Measurements from ENCODE around the gene CCDC12. TPM values are rescaled to one million over a fixed set of nuclear protein-coding genes. Genes with fewer than 3 reads are reported as not detected.

Gene CCDC12
- total RNA-seq, 1 donor from 2014 or later: 17.9 TPM

DNA sequence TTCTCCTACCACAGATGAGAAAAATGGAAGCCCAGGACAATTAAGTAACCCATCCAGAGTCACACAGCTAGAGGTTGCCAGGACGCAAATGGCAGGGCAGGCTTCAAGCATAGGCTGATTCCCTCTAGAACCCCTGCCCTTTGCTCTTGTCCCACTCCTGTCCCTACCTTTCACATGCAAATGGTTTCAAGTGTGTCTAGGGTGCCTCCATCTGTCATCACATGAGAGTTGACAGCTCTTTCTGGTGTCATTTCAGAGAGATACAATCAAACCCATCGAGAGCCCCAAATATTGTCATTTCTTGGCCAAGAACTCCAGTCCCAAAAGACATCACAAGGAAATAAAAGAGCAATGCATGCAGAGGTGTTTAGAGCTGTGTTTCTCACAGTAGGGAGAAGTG is 23.7 kb downstream of the CCDC12 start:
- Histone ChIP-seq H3K4me2 (no peak overlapping the region), H3K9ac (no peak overlapping the region), H3K79me2 (ENCODE audit: low read depth) (peaks cover 98% of the 10 kb centered on the region), H3K27ac (no peak overlapping the region), H3K9me3 (ENCODE audit: low read depth) (no peaks in the 10 kb centered on the region), H3K36me3 (no peaks in the 10 kb centered on the region), H3K4me3 (no peak overlapping the region), H3F3A (ENCODE audit: low read depth) (no peaks in the 10 kb centered on the region), H3K4me1 (peaks cover 5% of the 10 kb centered on the region), H4K20me1 (ENCODE audit: low read depth) (peaks cover 98% of the 10 kb centered on the region), H3K27me3 (no peaks in the 10 kb centered on the region), H2AFZ (replicated peaks) (no peak overlapping the region)
- DNase-seq (ENCODE audit: low spot score): no peak
- Mint-ChIP-seq H3K4me1 (peaks cover 23% of the 10 kb centered on the region), H3K4me3 (no peak overlapping the region), H3K36me3 (peaks cover 8% of the 10 kb centered on the region), H3K9me3 (no peaks in the 10 kb centered on the region), H3K27ac (no peak overlapping the region), H3K27me3 (ENCODE audit: insufficient read depth, low read depth) (peaks cover 9% of the 10 kb centered on the region)
- TF ChIP-seq EZH2phosphoT487 (IDR thresholded peaks at IDR 0.05) (no peak), EZH2 (IDR thresholded peaks at IDR 0.05) (no peak)
- TF ChIP-seq, protein P1, sequence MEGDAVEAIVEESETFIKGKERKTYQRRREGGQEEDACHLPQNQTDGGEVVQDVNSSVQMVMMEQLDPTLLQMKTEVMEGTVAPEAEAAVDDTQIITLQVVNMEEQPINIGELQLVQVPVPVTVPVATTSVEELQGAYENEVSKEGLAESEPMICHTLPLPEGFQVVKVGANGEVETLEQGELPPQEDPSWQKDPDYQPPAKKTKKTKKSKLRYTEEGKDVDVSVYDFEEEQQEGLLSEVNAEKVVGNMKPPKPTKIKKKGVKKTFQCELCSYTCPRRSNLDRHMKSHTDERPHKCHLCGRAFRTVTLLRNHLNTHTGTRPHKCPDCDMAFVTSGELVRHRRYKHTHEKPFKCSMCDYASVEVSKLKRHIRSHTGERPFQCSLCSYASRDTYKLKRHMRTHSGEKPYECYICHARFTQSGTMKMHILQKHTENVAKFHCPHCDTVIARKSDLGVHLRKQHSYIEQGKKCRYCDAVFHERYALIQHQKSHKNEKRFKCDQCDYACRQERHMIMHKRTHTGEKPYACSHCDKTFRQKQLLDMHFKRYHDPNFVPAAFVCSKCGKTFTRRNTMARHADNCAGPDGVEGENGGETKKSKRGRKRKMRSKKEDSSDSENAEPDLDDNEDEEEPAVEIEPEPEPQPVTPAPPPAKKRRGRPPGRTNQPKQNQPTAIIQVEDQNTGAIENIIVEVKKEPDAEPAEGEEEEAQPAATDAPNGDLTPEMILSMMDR (IDR thresholded peaks at IDR 0.05): no peak

DNA sequence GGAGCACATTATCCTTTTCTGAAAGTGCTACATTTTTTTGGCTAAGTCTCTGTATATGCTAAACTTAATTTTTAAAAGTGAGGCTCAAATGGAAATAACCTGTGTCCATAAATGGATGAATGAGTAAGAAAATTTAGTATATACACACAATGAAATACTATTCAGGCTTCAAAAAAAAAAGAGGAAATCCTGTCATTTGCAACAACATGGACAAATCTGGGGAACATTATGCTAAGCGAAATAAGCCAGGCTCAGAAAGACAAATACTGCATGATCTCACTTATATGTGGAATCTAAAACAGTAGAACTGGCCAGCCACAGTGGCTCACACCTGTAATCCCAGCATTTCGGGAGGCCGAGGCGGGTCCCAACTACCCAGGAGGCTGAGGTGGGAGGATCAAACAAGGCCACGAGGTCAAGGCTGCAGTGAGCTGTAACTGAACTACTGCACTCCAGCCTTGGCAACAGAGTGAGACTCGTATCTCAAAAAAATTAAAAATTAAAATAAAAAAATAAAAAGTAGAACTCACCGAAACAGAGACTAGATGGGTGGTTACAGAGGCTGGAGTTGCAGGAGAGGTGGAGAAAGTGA is 25.8 kb downstream of the CCDC12 start:
- peaks cover 98% of the 10 kb centered on the region for H3K79me2 ChIP-seq (ENCODE audit: low read depth)
- H3K9ac ChIP-seq: no peak overlapping the region
- no peaks in the 10 kb centered on the region for H3K36me3 ChIP-seq
- no peak overlapping the region for H2AFZ ChIP-seq (replicated peaks)
- Mint-ChIP-seq H3K9me3 (no peaks in the 10 kb centered on the region), H3K27me3 (ENCODE audit: insufficient read depth, low read depth) (peaks cover 10% of the 10 kb centered on the region), H3K4me3 (no peak overlapping the region), H3K27ac (no peak overlapping the region), H3K36me3 (peaks cover 23% of the 10 kb centered on the region), H3K4me1 (peaks cover 23% of the 10 kb centered on the region)
- peaks cover 97% of the 10 kb centered on the region for H4K20me1 ChIP-seq (ENCODE audit: low read depth)
- no peak overlapping the region for H3K4me3 ChIP-seq
- no peak overlapping the region for H3K4me2 ChIP-seq
- no peak for DNase-seq (ENCODE audit: low spot score)
- H3K4me1 ChIP-seq: peaks cover 5% of the 10 kb centered on the region
- H3K27ac ChIP-seq: no peak overlapping the region
- H3K27me3 ChIP-seq: no peaks in the 10 kb centered on the region
- TF ChIP-seq, protein P1 (IDR thresholded peaks at IDR 0.05): no peak
- TF ChIP-seq EZH2phosphoT487 (IDR thresholded peaks at IDR 0.05): no peak
- no peak for TF ChIP-seq EZH2 (IDR thresholded peaks at IDR 0.05)
- H3K9me3 ChIP-seq (ENCODE audit: low read depth): no peaks in the 10 kb centered on the region
- no peaks in the 10 kb centered on the region for H3F3A ChIP-seq (ENCODE audit: low read depth)

DNA sequence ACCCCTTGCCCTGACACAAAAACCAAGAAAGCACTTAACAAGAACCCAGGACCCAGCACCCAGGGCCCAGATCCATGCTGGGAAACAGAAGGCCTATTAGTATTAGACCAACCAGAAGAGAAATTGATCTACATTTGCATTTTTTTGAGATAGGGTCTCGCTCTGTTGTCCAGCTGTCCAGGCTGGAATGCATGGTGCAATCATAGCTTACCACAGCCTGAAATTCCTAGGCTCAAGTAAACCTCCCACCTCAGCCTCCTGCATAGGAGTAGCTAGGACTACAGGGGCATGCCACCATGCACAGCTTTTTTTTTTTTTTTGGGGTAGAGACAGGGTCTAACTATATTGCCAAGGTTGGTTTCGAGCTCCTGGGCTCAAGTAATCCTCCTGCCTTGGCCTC is 26.4 kb downstream of the CCDC12 start:
- no peak overlapping the region for H2AFZ ChIP-seq (replicated peaks)
- no peak for DNase-seq (ENCODE audit: low spot score)
- H3K79me2 ChIP-seq (ENCODE audit: low read depth): peaks cover 98% of the 10 kb centered on the region
- peaks cover 5% of the 10 kb centered on the region for H3K4me1 ChIP-seq
- peaks cover 23% of the 10 kb centered on the region for H3K4me1 Mint-ChIP-seq
- no peak overlapping the region for H3K4me3 Mint-ChIP-seq
- no peaks in the 10 kb centered on the region for H3K36me3 ChIP-seq
- H3K27me3 ChIP-seq: no peaks in the 10 kb centered on the region
- no peak overlapping the region for H3K4me2 ChIP-seq
- no peak for TF ChIP-seq EZH2phosphoT487 (IDR thresholded peaks at IDR 0.05)
- TF ChIP-seq, protein P1 (IDR thresholded peaks at IDR 0.05): no peak
- TF ChIP-seq EZH2 (IDR thresholded peaks at IDR 0.05): no peak
- no peak overlapping the region for H3K4me3 ChIP-seq
- peaks cover 26% of the 10 kb centered on the region for H3K36me3 Mint-ChIP-seq
- no peak overlapping the region for H3K27ac ChIP-seq
- H3K9me3 ChIP-seq (ENCODE audit: low read depth): no peaks in the 10 kb centered on the region
- H4K20me1 ChIP-seq (ENCODE audit: low read depth): peaks cover 97% of the 10 kb centered on the region
- H3K27me3 Mint-ChIP-seq (ENCODE audit: insufficient read depth, low read depth): peaks cover 11% of the 10 kb centered on the region
- no peaks in the 10 kb centered on the region for H3F3A ChIP-seq (ENCODE audit: low read depth)
- H3K9me3 Mint-ChIP-seq: no peaks in the 10 kb centered on the region
- H3K9ac ChIP-seq: no peak overlapping the region
- no peak overlapping the region for H3K27ac Mint-ChIP-seq
